ENCODE results near the gene BMP3.

The BMP3 gene

DNA sequence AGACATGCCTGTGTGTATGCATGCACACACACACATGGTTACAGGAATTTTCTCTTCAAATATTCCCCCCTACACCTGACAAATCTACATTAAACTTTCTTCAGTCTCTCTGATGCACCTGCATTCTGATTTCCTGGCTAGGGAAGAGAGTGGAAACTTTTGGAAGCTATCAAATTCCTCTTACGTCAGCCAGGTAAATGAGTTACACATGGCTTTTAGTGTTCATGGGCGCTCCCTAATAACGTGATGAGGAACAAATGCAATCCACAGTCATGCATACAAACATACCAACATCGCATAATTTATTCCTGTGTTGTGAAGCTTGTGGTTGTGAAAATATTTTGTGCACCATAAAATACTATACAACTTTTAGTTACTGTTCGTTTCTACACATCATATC is 34.9 kb downstream of the BMP3 start:
- no peaks in the 10 kb centered on the region for H3K9me3 Mint-ChIP-seq
- no peaks in the 10 kb centered on the region for H3K4me1 Mint-ChIP-seq
- no peak overlapping the region for H3K27ac Mint-ChIP-seq
- no peak for ATAC-seq
- H3K4me3 Mint-ChIP-seq = no peak overlapping the region
- DNase-seq = no peak
- H3K27me3 Mint-ChIP-seq = no peaks in the 10 kb centered on the region

DNA sequence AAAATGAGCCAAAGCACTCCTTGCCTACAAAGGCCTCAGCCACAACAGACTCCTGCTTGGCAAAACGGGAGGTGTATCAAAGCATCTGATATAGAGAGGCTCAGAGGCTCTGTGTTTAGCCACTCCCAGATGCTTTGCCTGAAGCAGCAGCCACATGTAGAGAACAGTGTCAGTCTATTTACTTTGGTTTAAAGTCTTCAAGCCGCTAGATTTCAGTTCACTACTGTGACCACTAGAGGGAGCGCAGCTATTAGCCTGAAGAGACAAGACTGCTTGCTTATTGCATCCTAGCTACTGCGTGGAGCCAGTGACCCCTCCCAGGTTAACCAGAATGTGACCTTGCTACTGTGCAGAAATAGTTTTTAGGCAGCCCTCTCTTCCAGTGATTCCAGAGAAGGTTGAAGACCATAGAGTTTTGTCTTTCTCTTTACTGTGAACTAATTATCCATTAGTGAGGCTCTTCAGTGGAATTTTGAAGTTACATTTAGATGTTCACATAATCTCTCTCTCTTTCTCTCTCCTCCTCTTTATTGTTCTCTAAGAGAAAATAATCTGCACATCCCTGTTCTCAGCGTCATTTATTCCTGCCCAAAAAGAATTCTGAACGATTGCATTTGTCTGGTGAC is 39.3 kb downstream of the BMP3 start:
- no peak overlapping the region for H3K4me3 Mint-ChIP-seq
- ATAC-seq (peak; percentile 81), DNase-seq (peak; percentile 56 to 60)
- H3K4me1 Mint-ChIP-seq = no peaks in the 10 kb centered on the region
- H3K27me3 Mint-ChIP-seq = peaks cover 8% of the 10 kb centered on the region
- H3K27ac Mint-ChIP-seq = no peak overlapping the region
- no peaks in the 10 kb centered on the region for H3K9me3 Mint-ChIP-seq

DNA sequence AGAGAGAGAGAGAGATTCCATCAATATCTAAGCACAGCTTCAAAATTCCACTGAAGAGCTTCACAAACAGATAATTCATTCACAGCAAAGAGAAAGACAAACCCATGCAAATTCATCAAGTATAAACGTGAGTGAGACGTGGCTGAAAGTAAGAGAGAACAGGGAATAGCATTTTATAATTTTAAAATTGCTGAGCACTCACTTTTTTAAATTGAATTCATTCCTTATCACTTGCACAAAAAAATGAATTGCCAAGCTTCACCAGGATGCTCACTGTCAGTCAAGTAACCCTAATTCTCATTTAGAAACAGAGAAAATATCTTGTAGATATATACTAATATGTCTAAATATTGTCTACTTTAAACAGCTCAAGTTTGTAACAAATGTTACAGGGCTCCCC is 40.5 kb downstream of the BMP3 start:
- no peak for ATAC-seq
- H3K27me3 Mint-ChIP-seq = peaks cover 8% of the 10 kb centered on the region
- H3K4me1 Mint-ChIP-seq = no peaks in the 10 kb centered on the region
- DNase-seq = no peak
- no peak overlapping the region for H3K4me3 Mint-ChIP-seq
- no peak overlapping the region for H3K27ac Mint-ChIP-seq
- no peaks in the 10 kb centered on the region for H3K9me3 Mint-ChIP-seq

DNA sequence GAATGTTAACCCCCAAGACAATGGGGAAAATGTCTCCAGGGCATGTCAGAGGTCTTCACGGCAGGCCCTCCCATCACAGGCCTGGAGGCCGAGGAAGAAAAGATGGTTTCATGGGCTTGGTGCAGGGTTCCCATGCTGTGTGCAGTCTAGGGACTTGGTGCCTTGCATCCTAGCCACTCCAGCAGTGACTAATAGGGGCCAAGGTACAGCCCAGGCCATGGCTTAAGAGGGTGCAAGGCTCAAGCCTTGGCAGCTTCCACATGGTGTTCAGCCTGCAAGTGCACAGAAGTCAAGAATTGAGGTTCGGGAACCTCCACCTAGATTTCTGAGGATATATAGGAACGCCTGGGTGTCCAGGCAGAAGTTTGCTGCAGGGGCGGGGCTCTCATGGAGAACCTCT is 50.6 kb downstream of the BMP3 start:
- Mint-ChIP-seq H3K4me1 (no peaks in the 10 kb centered on the region), H3K4me3 (no peak overlapping the region), H3K27ac (no peak overlapping the region), H3K27me3 (no peaks in the 10 kb centered on the region), H3K9me3 (peaks cover 0 to 11% of the 10 kb centered on the region in 2 donors)
- DNase-seq = no peak
- no peak for ATAC-seq

DNA sequence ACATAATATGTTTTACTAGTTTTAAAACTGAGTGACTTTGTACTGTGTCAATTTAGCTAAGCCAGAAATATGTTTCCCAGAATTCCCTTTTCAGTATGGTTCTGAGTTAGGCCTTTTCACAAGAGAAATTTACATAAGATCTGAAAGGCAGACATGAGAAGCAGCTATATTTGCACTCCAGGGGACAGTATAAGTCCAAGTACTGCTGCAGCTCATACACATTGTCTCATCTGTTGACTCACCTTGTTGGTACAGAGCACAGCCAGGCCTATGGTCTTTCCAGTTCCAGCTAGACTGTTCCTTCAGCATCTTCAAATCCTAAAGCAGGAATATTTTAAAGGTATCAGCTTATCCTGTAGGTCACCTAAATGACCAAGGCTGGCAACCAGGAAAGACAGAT is 53.5 kb downstream of the BMP3 start:
- Mint-ChIP-seq H3K4me1 (no peaks in the 10 kb centered on the region), H3K27me3 (no peaks in the 10 kb centered on the region), H3K27ac (no peak overlapping the region), H3K4me3 (no peak overlapping the region), H3K9me3 (peaks cover 0 to 11% of the 10 kb centered on the region in 2 donors)
- ATAC-seq (no peak), DNase-seq (no peak)

DNA sequence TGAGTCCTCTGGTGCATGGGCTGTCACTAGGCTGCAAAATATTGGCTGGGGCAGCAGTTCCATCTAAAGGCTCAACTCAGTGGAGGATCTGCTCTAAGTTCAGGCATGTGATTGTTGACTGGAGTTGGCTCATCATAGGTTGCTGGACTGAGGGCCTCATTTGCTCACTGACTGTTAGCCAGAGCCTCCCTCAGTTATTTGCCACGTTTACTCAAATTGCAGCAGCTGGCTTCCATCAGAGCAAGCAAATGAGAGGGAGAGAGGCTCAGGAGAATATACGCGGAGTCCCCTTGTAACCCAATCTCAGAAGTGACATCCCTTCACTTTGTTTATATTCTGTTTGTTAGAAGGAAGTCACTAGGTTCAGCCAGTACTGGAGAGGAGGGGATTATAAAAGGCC is 54.1 kb downstream of the BMP3 start:
- H3K27ac Mint-ChIP-seq = no peak overlapping the region
- H3K9me3 Mint-ChIP-seq = peaks cover 0 to 11% of the 10 kb centered on the region in 2 donors
- H3K4me1 Mint-ChIP-seq = no peaks in the 10 kb centered on the region
- no peaks in the 10 kb centered on the region for H3K27me3 Mint-ChIP-seq
- H3K4me3 Mint-ChIP-seq = no peak overlapping the region
- ATAC-seq (no peak), DNase-seq (no peak)

DNA sequence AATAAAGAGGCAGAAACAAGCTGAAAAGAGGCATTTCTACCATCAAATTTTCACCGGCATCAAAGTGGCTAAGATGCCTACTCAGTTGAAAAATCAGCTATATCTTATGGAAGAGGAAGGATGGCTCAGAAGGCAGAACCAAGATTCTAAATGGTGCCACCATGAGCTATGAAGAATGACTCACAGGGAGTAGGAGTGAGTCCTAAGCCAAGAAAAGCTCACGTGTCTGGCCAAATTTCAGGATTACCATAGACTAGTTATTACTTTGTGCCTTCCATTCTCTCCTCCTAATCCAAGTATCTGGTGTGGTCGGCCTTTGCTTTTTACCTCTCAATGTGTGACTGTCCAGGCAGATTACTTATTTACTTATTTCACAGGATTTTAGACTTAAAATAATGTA is 54.8 kb downstream of the BMP3 start:
- no peaks in the 10 kb centered on the region for H3K27me3 Mint-ChIP-seq
- H3K4me1 Mint-ChIP-seq = no peaks in the 10 kb centered on the region
- ATAC-seq (no peak), DNase-seq (no peak)
- peaks cover 0 to 11% of the 10 kb centered on the region in 2 donors for H3K9me3 Mint-ChIP-seq
- H3K27ac Mint-ChIP-seq = no peak overlapping the region
- no peak overlapping the region for H3K4me3 Mint-ChIP-seq

DNA sequence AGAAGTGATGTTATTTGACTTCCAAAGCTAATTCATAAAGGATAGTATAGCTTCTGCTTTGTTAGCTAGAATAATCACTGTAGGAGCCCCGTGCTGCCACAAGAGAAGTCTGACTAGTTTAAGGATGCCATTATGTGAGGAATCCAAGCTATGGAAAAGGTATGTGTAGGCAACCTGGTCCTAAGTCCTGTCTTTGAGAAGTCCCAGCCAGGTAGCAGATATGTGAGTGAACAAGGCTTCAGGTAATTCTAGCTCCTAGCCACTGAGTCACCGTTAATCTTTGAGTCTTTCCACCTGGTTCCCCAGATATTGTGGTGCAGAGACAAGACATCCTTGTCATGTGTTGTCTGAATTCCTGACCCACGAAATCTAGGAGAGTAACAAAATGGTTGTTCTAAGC is 55.5 kb downstream of the BMP3 start:
- Mint-ChIP-seq H3K9me3 (peaks cover 0 to 11% of the 10 kb centered on the region in 2 donors), H3K4me1 (no peaks in the 10 kb centered on the region), H3K27me3 (no peaks in the 10 kb centered on the region), H3K27ac (no peak overlapping the region), H3K4me3 (no peak overlapping the region)
- DNase-seq (no peak), ATAC-seq (no peak)

DNA sequence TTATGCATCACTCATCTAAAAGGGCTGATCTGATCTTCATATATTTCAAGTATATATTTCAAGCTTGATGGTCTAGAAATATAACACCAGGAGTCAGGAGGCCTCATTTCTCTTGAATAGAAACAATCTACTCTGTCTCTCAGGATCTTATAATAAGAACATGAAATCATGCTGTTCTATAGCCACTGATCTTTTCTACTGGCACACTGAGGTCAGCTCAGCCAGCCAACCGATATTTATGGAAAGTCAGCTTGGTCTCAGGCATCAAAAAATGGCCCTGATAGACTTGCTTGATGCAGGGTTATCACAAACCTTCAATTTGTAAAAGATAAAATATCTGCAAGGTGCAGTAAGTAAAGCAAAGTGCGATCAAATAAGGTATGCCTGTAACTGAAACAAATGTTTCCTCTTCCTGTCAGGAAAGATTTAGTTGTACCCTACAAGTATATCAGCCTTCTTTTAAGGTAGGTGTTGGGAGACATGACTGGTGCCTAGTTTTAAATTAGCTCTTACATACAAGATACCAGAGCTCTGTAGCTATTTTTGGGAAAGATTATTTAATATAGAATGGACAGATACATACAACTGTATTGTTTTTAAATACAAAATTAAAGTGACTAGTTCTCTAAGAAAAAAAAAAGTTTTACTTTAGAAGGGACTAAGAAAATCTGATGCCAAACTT is 63.4 kb downstream of the BMP3 start:
- no peaks in the 10 kb centered on the region for H3K4me1 Mint-ChIP-seq
- DNase-seq (no peak), ATAC-seq (no peak)
- no peaks in the 10 kb centered on the region for H3K9me3 Mint-ChIP-seq
- no peak overlapping the region for H3K27ac Mint-ChIP-seq
- no peak overlapping the region for H3K4me3 Mint-ChIP-seq
- no peaks in the 10 kb centered on the region for H3K27me3 Mint-ChIP-seq

DNA sequence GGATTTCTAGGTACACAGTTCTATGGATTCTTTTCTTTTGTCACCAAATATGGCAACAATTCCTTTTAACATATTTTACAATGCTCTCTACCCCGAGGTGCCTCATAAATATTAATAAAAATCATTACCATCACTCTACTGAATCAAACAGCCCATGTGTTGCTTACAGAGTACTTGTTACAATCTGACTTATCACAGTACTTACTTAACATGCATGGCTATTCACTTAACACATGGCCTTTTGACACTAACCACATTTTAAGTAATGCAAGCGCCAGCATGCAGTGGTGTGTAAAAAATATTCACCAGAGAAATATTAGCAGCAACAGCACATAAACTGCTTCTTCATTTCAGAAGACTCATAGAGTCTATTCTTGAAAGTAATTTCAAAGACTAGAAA is 64.9 kb downstream of the BMP3 start:
- ATAC-seq (no peak), DNase-seq (no peak)
- peaks cover 0 to 6% of the 10 kb centered on the region in 2 donors for H3K9me3 Mint-ChIP-seq
- no peaks in the 10 kb centered on the region for H3K27me3 Mint-ChIP-seq
- no peak overlapping the region for H3K4me3 Mint-ChIP-seq
- no peaks in the 10 kb centered on the region for H3K4me1 Mint-ChIP-seq
- H3K27ac Mint-ChIP-seq = no peak overlapping the region

DNA sequence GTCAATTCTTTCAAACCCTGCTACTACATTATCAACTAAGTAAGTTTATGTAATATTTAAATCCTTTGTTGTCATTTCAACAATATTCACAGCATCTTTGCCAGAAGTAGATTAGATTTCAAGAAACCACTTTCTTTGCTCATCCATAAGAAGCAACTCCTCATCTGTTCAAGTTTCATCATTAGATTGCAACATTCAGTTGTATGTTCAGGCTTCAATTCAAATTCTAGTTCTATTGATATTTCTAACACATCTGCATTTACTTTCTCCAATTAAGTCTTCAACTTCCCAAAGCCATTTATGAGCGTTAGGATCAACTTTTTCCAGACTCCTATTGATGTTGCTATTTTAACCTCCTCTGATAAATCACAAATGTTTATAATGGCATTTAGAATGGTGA is 66.1 kb downstream of the BMP3 start:
- Mint-ChIP-seq H3K27me3 (no peaks in the 10 kb centered on the region), H3K4me3 (no peak overlapping the region), H3K9me3 (peaks cover 0 to 7% of the 10 kb centered on the region in 2 donors), H3K27ac (no peak overlapping the region), H3K4me1 (no peaks in the 10 kb centered on the region)
- DNase-seq (no peak), ATAC-seq (no peak)

DNA sequence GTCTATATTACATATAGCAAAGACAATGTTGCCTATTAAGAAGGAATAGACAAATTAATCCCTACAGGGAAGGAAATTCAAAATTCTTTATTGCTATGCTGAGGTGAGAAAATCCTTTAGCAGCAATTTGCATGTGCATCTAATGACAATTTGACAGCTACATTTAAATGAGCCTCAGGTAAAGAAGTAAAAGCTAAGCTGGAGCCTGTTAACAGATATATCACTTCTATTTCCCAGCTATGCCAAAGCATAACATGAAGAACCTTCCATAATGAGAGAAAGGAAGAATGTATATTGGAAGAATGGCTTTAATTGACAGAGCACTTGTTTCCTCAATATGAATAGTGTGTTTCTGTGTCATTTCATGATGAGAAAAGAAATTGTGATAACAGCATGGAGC is 71.6 kb downstream of the BMP3 start:
- Mint-ChIP-seq H3K4me1 (no peaks in the 10 kb centered on the region), H3K4me3 (no peak overlapping the region), H3K9me3 (peaks cover 0 to 7% of the 10 kb centered on the region in 2 donors), H3K27ac (no peak overlapping the region), H3K27me3 (no peaks in the 10 kb centered on the region)
- no peak for DNase-seq
- no peak for ATAC-seq

DNA sequence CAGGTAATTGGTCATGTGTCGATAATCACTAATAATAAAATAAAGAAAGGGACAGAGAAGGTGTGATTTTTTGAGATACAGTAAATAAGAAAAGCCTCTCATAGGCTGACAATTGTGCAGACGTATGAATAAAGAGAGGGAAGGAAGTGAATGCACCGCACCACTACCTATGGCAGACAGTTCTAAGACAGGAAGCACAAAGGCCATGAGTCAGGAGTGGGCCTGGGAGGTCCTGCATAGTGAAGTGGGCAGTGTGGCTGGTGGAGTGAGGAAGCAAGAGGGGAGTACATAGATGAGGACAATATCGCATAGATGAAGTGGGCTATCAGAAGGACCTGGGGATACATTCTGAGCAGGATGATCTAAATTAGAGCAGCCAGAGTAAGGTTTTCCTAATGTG is 75.6 kb downstream of the BMP3 start:
- H3K27me3 Mint-ChIP-seq = no peaks in the 10 kb centered on the region
- DNase-seq (no peak), ATAC-seq (no peak)
- H3K4me1 Mint-ChIP-seq = no peaks in the 10 kb centered on the region
- H3K4me3 Mint-ChIP-seq = no peak overlapping the region
- no peaks in the 10 kb centered on the region for H3K9me3 Mint-ChIP-seq
- H3K27ac Mint-ChIP-seq = no peak overlapping the region
